ENCODE measurements around the gene KIF23. TPM values are rescaled to one million over a fixed set of nuclear protein-coding genes. Genes with fewer than 3 reads are reported as not detected.
A peak's percentile ranks its signal among the peaks of the same experiment; 100 is the strongest.

The KIF23 gene
- total RNA-seq, 1 experiment from 2014 or later: 100 TPM

DNA sequence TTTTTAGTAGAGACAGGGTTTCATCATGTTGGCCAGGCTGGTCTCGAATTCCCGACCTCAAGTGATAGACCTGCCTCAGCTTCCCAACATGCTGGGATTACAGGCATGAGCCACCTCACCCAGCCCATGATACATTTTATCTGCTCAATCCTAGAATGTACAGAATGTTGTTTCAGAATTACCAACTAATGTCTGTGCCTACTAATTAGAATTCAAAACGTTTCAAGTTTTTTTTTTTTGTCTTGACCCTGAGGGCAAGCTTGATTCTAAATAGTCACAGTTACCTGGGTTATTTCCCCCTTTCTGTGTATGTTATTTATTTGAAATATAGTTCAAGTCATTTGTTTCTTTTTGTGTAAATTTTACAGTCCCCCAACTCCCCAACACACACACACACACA is 5.3 kb upstream of the KIF23 start:
- POLR2A ChIA-PET (ENCODE audit: unreplicated experiment): no interaction called here
- no TSS peak for BruUV-seq (replicated peaks)

GRCh38 chr15:69410248-69410874 is 3.8 kb upstream of the KIF23 start:
- Histone ChIP-seq H2AFZ (no peak overlapping the region), H3F3A (ENCODE audit: insufficient read depth, low read depth) (peaks cover 7% of the 10 kb centered on the region; the same call in 1 of the 2 replicates), H4K20me1 (ENCODE audit: insufficient read depth) (no peaks in the 10 kb centered on the region), H3K4me2 (no peak overlapping the region), H3K36me3 (ENCODE audit: low read depth) (no peaks in the 10 kb centered on the region), H3K9me3 (ENCODE audit: insufficient read depth, low read depth) (no peaks in the 10 kb centered on the region), H3K27me3 (ENCODE audit: insufficient read depth, low read depth) (no peaks in the 10 kb centered on the region), H3K4me3 (no peak overlapping the region), H3K9me2 (ENCODE audit: insufficient read depth) (no peaks in the 10 kb centered on the region), H3K4me1 (replicated peaks; ENCODE audit: insufficient read depth) (peaks cover 35% of the 10 kb centered on the region), H3K79me2 (ENCODE audit: low read depth) (peaks cover 20% of the 10 kb centered on the region), H3K27ac (no peak overlapping the region)
- intact Hi-C loops (cut with micrococcal nuclease; ENCODE audit: unreplicated experiment): loop anchor here (1.0 to 5.0 kb wide), 3 partner anchors 42 to 351 kb away; partner anchors contain the start of genes GLCE and RPLP1
- POLR2A ChIA-PET (ENCODE audit: unreplicated experiment): interaction anchor here (0.5 kb wide), 1 partner anchor 163 kb away, joined by 5 read pairs; no protein-coding TSS in a partner anchor
- TF ChIP-seq CTCF (conservative IDR thresholded peaks at IDR 0.05) (peak; percentile 56; the same call in 1 of the 2 replicates), EZH2 (IDR thresholded peaks at IDR 0.05; ENCODE audit: low read depth) (no peak)
- peak; percentile 62 to 71 for DNase-seq
- BruUV-seq (replicated peaks): no TSS peak
- CTCF ChIA-PET: interaction anchor here (0.6 kb wide), 2 partner anchors 16 to 1066 kb away, joined by 3 to 4 read pairs; no protein-coding TSS in a partner anchor

More for the DNA sequence above, 5.3 kb upstream of the KIF23 start:
- TF ChIP-seq EZH2 (IDR thresholded peaks at IDR 0.05; ENCODE audit: low read depth) (no peak), CTCF (conservative IDR thresholded peaks at IDR 0.05) (no peak)
- no peaks in the 10 kb centered on the region for H3K27me3 ChIP-seq (ENCODE audit: insufficient read depth, low read depth)
- H3K4me1 ChIP-seq (replicated peaks; ENCODE audit: insufficient read depth): peaks cover 33% of the 10 kb centered on the region
- H3K79me2 ChIP-seq (ENCODE audit: low read depth): peaks cover 11% of the 10 kb centered on the region
- H3K9me3 ChIP-seq (ENCODE audit: insufficient read depth, low read depth): no peaks in the 10 kb centered on the region
- no peaks in the 10 kb centered on the region for H3K9me2 ChIP-seq (ENCODE audit: insufficient read depth)
- no peak overlapping the region for H2AFZ ChIP-seq
- peaks cover 7% of the 10 kb centered on the region; the same call in 1 of the 2 replicates for H3F3A ChIP-seq (ENCODE audit: insufficient read depth, low read depth)
- H3K36me3 ChIP-seq (ENCODE audit: low read depth): no peaks in the 10 kb centered on the region
- H4K20me1 ChIP-seq (ENCODE audit: insufficient read depth): no peaks in the 10 kb centered on the region
- no peak overlapping the region for H3K4me2 ChIP-seq
- no peak overlapping the region for H3K27ac ChIP-seq
- H3K4me3 ChIP-seq: no peak overlapping the region
- CTCF ChIA-PET: no interaction called here
- intact Hi-C loops (cut with micrococcal nuclease; ENCODE audit: unreplicated experiment): no loop called here
- DNase-seq: no peak

DNA sequence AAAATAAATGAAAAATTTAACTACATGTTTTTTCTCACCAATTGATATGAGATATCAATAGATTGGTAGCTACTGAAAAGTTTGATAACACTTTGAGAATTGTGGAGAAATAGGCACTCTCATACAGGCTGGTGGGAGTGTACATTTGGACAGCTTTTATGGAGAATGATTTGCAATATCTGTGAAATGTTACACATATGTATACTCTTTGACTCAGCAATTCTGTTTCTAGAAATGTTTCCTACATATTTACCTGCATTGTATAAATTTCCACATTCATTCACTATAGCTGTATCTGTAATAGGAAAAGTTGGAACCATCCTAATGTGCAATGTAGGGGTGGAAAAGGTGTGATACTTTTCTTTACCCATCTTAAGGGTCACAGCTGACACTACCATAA is 1.9 kb upstream of the KIF23 start:
- intact Hi-C loops (cut with micrococcal nuclease; ENCODE audit: unreplicated experiment): loop anchor here (5.0 kb wide), 1 partner anchor 40 kb away; the partner anchor contains the start of gene RPLP1
- H3K4me2 ChIP-seq: peak overlapping the region; percentile 83
- POLR2A ChIA-PET (ENCODE audit: unreplicated experiment): interaction anchor here (0.7 kb wide), 1 partner anchor 330 kb away, joined by 3 read pairs; no protein-coding TSS in a partner anchor

More for the DNA sequence above, 1.9 kb upstream of the KIF23 start:
- TF ChIP-seq EZH2 (IDR thresholded peaks at IDR 0.05; ENCODE audit: low read depth) (no peak), CTCF (conservative IDR thresholded peaks at IDR 0.05) (no peak)
- CTCF ChIA-PET: no interaction called here
- no peak for DNase-seq
- no TSS peak for BruUV-seq (replicated peaks)
- H4K20me1 ChIP-seq (ENCODE audit: insufficient read depth): no peaks in the 10 kb centered on the region
- H3K36me3 ChIP-seq (ENCODE audit: low read depth): 0 out of 2 replicates have a peak, but pooled peaks cover 4% of the 10 kb centered on the region
- no peaks in the 10 kb centered on the region for H3K27me3 ChIP-seq (ENCODE audit: insufficient read depth, low read depth)
- no peaks in the 10 kb centered on the region for H3K9me2 ChIP-seq (ENCODE audit: insufficient read depth)
- H3F3A ChIP-seq (ENCODE audit: insufficient read depth, low read depth): peaks cover 5% of the 10 kb centered on the region; the same call in 1 of the 2 replicates
- H3K79me2 ChIP-seq (ENCODE audit: low read depth): peaks cover 39% of the 10 kb centered on the region
- H2AFZ ChIP-seq: no peak overlapping the region
- peaks cover 48% of the 10 kb centered on the region for H3K4me1 ChIP-seq (replicated peaks; ENCODE audit: insufficient read depth)
- H3K4me3 ChIP-seq: peak overlapping the region; percentile 86; the same call in 1 of the 2 replicates
- peak overlapping the region; percentile 36 for H3K27ac ChIP-seq
- H3K9me3 ChIP-seq (ENCODE audit: insufficient read depth, low read depth): no peaks in the 10 kb centered on the region
